Right ventricle myocardium superior (tissue), 1 donor: ENCODE results near the gene ARHGAP18. TPM values are rescaled to one million over a fixed set of nuclear protein-coding genes. Genes with fewer than 3 reads are reported as not detected.
"Not testable (repeated sequence)": the region's sequence is repeated elsewhere in the genome, so short reads cannot be mapped to it uniquely, and the experiment has no call there.

Experiments used
- ATAC-seq: fragments of 200-7000 bp; cut with Tn5 transposase; one replicate; pipeline ENCODE4 v1.9.1; 2020; ENCODE audit warnings: mild to moderate bottlenecking; ENCODE audit not compliant: poor library complexity
- DNase-seq: peaks from one replicate; pipeline ENCODE4 v3.0.0-alpha.2; 2020
- intact Hi-C: fragments of 100-400 bp; cut with DNase I; formaldehyde crosslinking; loops from one replicate; pipeline ENCODE4 v1.11.2; 2022
- total RNA-seq: library from RNA; stranded (reverse); fragmentation: NEBNext Ultra II Directional; extraction: Animal tissue kit (Norgen Biotek cat#: 25700); gene quantifications from one replicate; pipeline ENCODE4 v1.2.1, GENCODE V29; 2021
- donor health status: DM: no; HTN: yes; CAD: no; lungs with severe emphysema.

The ARHGAP18 gene
- total RNA-seq, 1 donor from 2014 or later = 7.9 TPM

DNA sequence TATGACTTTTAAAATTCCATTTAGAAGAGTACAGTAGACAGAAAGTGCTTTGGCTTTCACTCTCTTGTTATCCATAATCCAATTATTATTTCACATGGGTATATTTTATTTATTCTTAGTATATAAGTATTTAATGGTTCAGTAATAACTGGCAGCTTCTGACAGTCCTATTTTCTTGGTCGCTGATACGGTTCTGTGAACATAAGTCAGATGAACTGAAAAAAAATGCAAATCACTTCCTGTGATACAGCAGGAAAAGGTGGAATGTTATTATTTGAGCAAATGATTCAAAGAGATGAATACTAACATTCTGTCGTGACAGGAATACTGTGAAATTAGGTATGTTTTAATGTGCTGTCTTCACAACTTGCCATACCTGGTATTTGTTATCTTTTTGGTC, 132.3 kb downstream of the ARHGAP18 start:
- DNase-seq (no peak), ATAC-seq (no peak)
- intact Hi-C loops = loop anchor here (5.0 kb wide), 1 partner anchor 80 kb away; no protein-coding TSS in a partner anchor

DNA sequence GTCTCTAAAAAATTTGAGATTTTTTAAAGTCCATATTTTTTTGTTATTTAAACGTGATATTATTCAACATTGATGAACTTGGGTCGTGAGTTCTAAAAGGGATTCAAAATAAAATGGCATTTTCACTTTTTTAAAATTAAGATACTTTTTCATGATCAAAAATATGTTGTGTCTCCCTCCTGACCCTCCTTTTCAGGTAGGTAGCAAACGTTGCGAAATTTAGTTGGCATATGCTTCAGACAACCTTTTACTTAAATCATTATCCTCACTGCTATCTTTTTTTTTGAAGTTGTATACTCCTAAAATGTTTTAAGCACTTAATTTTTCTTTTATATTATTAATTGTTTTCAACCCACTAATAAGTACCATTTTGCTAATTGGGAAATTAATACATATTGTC, 133.5 kb downstream of the ARHGAP18 start:
- intact Hi-C loops = loop anchor here (5.0 kb wide), 1 partner anchor 79 kb away; no protein-coding TSS in a partner anchor
- DNase-seq (no peak), ATAC-seq (no peak)

DNA sequence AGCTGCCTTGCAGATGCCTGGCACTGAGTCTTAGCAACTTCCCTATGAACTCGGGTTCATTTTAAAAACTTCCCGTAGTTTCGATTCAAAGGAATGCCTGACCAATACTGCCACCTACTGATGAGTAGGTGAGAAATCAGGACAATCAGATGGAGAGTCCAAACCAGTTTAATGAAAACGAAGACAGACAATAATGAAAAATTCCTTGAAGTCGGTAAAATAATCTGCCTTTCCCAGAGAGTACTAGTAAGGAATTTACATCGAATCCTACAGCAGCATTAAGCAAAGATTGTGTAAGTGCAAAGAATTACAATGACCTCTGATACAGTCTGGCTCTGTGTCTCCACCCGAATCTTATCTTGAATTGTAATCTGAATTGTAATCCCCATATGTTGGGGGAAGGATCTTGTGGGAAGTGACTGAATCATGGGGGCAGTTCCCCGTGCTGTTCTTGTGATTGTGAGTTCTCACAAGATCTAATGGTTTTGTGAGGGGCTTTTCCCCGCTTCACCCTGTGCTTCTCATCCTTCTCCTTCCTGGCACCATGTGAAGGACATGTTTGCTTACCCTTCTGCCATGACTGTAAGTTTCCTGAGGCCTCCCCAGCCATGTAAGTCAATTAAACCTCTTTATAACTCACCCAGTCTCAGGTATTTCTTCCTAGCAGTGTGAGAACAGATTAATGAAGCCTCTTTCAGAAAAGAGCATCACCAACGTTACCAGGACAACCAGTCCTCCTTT, 134.4 kb downstream of the ARHGAP18 start:
- ATAC-seq (peak; percentile 87), DNase-seq (no peak)
- intact Hi-C loops = loop anchor here (5.0 kb wide), 1 partner anchor 78 kb away; no protein-coding TSS in a partner anchor

GRCh38 chr6:129574605-129575004, 135.4 kb downstream of the ARHGAP18 start:
- intact Hi-C loops = loop anchor here (5.0 kb wide), 1 partner anchor 77 kb away; no protein-coding TSS in a partner anchor
- not testable (repeated sequence) for DNase-seq, ATAC-seq

GRCh38 chr6:129570929-129571328, 139.0 kb downstream of the ARHGAP18 start:
- intact Hi-C loops, DNase-seq, ATAC-seq: not testable (repeated sequence)

DNA sequence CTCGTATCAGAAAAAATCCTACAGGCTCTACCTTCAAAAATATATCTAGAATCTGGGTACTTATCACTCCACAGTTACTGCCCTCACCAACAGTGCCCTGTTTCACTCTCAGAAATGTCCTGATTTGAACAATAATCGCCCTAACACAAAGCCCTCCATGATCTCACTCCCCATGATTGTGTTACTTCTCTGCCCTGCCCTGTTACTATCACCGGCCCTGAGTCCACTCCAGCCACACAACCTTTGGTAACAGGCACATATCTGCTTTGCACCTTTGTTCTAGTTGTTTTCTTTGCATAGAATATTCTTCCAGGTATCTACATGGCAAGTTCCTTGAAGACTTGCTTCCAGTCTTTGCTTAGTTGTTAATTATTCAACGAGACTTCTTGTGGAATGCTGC, 142.0 kb downstream of the ARHGAP18 start:
- DNase-seq (no peak), ATAC-seq (no peak)
- intact Hi-C loops = no loop called here

DNA sequence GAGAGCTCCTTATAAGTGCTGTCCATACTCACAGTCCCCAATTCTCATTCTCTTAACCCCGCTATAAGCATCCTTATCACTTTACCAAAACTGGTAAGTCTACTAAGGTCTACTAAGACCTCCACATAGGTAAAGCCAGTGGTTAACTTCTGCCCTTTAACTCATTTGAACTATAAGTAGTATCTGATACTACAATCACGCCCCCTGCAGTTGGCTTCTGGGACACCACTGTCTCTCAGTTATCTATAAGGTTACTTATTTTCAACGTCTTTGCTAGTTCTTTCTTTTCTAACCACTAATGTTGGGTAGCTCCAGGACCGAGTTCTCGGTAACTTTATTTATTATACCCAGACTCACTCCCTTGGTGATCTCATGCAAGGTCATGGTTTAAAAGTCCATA, 142.6 kb downstream of the ARHGAP18 start:
- DNase-seq (no peak), ATAC-seq (no peak)
- intact Hi-C loops = no loop called here

DNA sequence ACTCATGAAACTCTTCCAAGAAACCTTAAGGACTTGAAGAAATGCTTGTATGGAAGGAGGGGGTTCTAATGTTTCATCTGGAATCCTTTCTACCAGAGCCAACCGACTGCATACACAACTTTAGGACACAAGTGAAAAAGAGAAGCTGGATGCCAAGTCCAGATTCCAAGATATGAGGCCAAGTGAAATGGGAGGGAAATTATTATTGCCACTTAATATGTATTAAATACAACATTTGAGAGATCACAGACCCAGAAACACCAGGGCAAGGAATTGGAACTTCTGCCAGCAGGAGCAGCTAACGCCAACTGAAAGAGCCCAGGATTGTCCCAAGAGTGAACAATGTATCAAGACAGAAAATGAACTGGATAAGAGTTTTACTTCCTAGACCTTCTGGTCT, 144.2 kb downstream of the ARHGAP18 start:
- DNase-seq (no peak), ATAC-seq (no peak)
- intact Hi-C loops = no loop called here

GRCh38 chr6:129565366-129565765, 144.6 kb downstream of the ARHGAP18 start:
- intact Hi-C loops = no loop called here
- ATAC-seq (no peak), DNase-seq (no peak)

- DNase-seq = no peak
- ATAC-seq = no peak
- intact Hi-C loops = no loop called here
Observed at GRCh38 chr6:129558248-129558647, 151.7 kb downstream of the ARHGAP18 start.

- intact Hi-C loops = no loop called here
- ATAC-seq = no peak
Observed at GRCh38 chr6:129555206-129555832, 154.7 kb downstream of the ARHGAP18 start.

GRCh38 chr6:129552413-129552812, 157.6 kb downstream of the ARHGAP18 start:
- intact Hi-C loops = no loop called here
- DNase-seq (no peak), ATAC-seq (no peak)

More at GRCh38 chr6:129555206-129555832, 154.7 kb downstream of the ARHGAP18 start:
- DNase-seq = no peak

DNA sequence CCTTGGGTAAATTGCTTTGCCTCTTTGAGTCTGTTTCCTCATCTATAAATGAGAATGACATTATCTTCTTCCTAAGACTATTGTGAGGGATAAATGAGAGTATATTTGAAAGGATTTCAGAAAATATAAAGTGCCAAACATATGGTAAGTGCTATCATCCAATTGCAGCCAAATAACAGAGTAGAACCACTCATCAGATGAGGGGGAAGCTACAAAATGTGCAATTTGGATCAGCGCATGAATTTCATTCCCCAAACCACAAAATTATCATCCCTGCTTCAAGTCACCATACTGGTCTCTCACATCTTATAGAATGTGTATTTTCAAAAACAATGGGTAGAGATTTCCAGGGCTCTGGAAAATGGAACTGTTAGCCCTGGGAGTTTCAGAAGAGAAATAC, 158.5 kb downstream of the ARHGAP18 start:
- DNase-seq = no peak
- ATAC-seq = no peak
- intact Hi-C loops = no loop called here

DNA sequence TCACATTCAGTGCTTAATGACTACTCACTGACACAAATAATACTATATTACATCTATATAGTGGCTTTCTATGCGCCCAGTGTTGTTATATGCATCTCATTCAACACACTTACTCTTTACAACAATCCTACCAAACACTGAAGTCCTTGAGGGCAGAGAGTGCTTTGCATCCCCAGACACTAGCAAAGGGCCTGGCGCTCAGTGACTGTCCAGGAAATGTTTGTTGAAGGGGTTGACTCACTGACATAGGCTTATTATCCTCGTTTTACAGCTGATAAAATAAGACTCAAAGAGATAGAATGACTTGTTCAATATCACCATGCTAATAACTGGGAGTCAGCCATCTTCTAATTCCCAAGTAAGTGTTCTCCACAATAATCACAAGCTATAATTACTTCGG, 163.3 kb downstream of the ARHGAP18 start:
- intact Hi-C loops = no loop called here
- DNase-seq = no peak
- no peak for ATAC-seq

GRCh38 chr6:129544892-129545612, 164.9 kb downstream of the ARHGAP18 start:
- no peak for DNase-seq
- intact Hi-C loops = no loop called here
- ATAC-seq = no peak

DNA sequence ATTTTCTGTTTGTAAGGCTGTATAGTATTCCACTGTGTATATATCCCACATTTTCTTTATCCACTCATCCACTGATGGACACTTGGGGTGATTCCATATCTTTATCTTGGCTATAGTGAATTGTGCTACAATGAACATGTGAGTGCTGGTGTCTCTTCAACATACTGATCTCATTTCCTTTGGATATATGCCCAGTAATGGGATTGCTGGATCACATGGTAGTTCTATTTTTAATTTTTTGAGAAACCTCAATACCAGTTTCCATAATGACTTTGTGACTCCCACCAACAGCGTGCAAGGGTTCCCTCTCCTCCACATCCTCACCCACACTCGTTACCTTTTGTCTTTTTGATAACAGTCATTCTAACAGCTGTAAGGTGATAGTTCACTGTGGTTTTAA, 166.0 kb downstream of the ARHGAP18 start:
- DNase-seq (no peak), ATAC-seq (no peak)
- intact Hi-C loops = no loop called here

- intact Hi-C loops = no loop called here
- ATAC-seq (no peak), DNase-seq (no peak)
Observed at GRCh38 chr6:129542705-129543104, 167.3 kb downstream of the ARHGAP18 start.

GRCh38 chr6:129539032-129539431, 170.9 kb downstream of the ARHGAP18 start:
- no peak for ATAC-seq
- intact Hi-C loops = no loop called here

DNA sequence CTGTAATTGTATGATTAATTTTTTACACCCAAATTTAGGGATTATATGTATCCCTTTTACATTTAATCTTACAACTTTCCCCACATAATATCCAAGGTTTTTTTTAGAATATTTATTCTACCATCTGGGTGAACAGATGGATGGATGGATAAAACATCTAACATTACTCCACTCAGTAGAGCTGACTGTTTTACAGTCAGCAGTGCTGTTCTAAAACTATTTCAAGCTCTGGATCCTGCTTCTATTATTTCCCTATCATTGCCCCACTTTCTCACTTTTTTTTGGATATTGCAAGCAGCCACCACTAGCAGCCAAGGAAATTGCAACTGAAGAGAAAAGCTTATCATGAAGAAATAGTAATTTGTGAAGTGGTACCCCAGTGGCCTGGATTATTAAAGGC, 173.7 kb downstream of the ARHGAP18 start:
- ATAC-seq (no peak), DNase-seq (no peak)
- intact Hi-C loops = no loop called here

More at GRCh38 chr6:129539032-129539431, 170.9 kb downstream of the ARHGAP18 start:
- DNase-seq = no peak
